DOHH2 (cell line): ENCODE results near the gene CD177.

Experiments used
- H3F3A ChIP-seq: fragments of 200-600 bp; sonication (generic), shearing (Covaris generic); 2 replicates; pipeline ENCODE4 v1.6.0; 2016; ENCODE audit warnings: antibody characterized with exemption, mild to moderate bottlenecking; ENCODE audit not compliant: control insufficient read depth, insufficient read depth
- H3K27ac ChIP-seq: fragments of 200-600 bp; sonication (generic); 2 replicates; pipeline ENCODE4 v1.5.1; 2014; ENCODE audit warnings: low read depth, mild to moderate bottlenecking, low read length, moderate library complexity
- H3K27me3 ChIP-seq: fragments of 200-600 bp; sonication (generic); 2 replicates; pipeline ENCODE4 v1.6.1; 2014; ENCODE audit warnings: mild to moderate bottlenecking, low read length, mixed read lengths; ENCODE audit not compliant: control insufficient read depth
- H3K36me3 ChIP-seq: fragments of 200-600 bp; sonication (generic); 2 replicates; pipeline ENCODE4 v1.6.1; 2014; ENCODE audit warnings: mild to moderate bottlenecking, low read length, moderate library complexity, mixed read lengths; ENCODE audit not compliant: control insufficient read depth
- H3K4me1 ChIP-seq: fragments of 200-600 bp; sonication (generic); 2 replicates; pipeline ENCODE4 v1.6.1; 2014; ENCODE audit warnings: mild to moderate bottlenecking, low read length, mixed read lengths; ENCODE audit not compliant: control insufficient read depth
- H3K4me2 ChIP-seq: fragments of 200-600 bp; sonication (generic); 2 replicates; pipeline ENCODE4 v1.6.0; 2014; ENCODE audit warnings: mild to moderate bottlenecking, low read length, moderate library complexity
- H3K4me3 ChIP-seq: fragments of 200-600 bp; sonication (generic); 2 replicates; pipeline ENCODE4 v1.5.1; 2014; ENCODE audit warnings: mild to moderate bottlenecking, low read length, mixed read lengths
- H3K79me2 ChIP-seq: fragments of 200-600 bp; sonication (generic); 2 replicates; pipeline ENCODE4 v1.6.1; 2014; ENCODE audit warnings: mild to moderate bottlenecking, low read length, mixed read lengths; ENCODE audit not compliant: control insufficient read depth
- H3K9me2 ChIP-seq: fragments of 200-600 bp; sonication (generic); replicated peaks from 2 replicates; pipeline ENCODE4 v1.6.1; 2014; ENCODE audit warnings: mild to moderate bottlenecking, low read length, mixed read lengths; ENCODE audit not compliant: control insufficient read depth
- H3K9me3 ChIP-seq: fragments of 200-600 bp; sonication (generic); 2 replicates; pipeline ENCODE4 v1.6.1; 2014; ENCODE audit warnings: antibody characterized with exemption, low read length, mixed read lengths; ENCODE audit not compliant: control insufficient read depth, insufficient read depth
- H4K20me1 ChIP-seq: fragments of 200-600 bp; sonication (generic); 2 replicates; pipeline ENCODE4 v1.6.0; 2014; ENCODE audit warnings: low read depth, mild to moderate bottlenecking, antibody characterized with exemption, low read length, moderate library complexity; ENCODE audit not compliant: control insufficient read depth, insufficient read depth
- CTCF ChIP-seq: fragments of 200-600 bp; sonication (generic); IDR thresholded peaks from one replicate; pipeline ENCODE4 v1.5.1; 2014; ENCODE audit warnings: antibody characterized with exemption, mild to moderate bottlenecking, low read depth, low read length; ENCODE audit not compliant: poor library complexity, severe bottlenecking
- EZH2phosphoT487 ChIP-seq: fragments of 200-600 bp; sonication (generic); IDR thresholded peaks from 2 replicates; pipeline ENCODE4 v1.6.1; 2017; ENCODE audit warnings: borderline replicate concordance, mild to moderate bottlenecking, antibody characterized with exemption, low read length, moderate library complexity, mixed read lengths

The CD177 gene

GRCh38 chr19:43316591-43317319, 36.7 kb upstream of the CD177 start:
- H3K27ac ChIP-seq, result no peak overlapping the region
- H3K36me3 ChIP-seq, result no peaks in the 10 kb centered on the region
- H3K4me2 ChIP-seq, result no peak overlapping the region
- H3K9me3 ChIP-seq, result no peaks in the 10 kb centered on the region
- no peaks in the 10 kb centered on the region for H3K27me3 ChIP-seq
- H3K4me3 ChIP-seq, result no peak overlapping the region
- TF ChIP-seq EZH2phosphoT487 (no peak), CTCF (no peak)
- H4K20me1 ChIP-seq, result no peaks in the 10 kb centered on the region
- H3K79me2 ChIP-seq, result no peaks in the 10 kb centered on the region
- no peaks in the 10 kb centered on the region for H3K4me1 ChIP-seq
- H3K9me2 ChIP-seq, result no peaks in the 10 kb centered on the region
- H3F3A ChIP-seq, result no peaks in the 10 kb centered on the region

- no peaks in the 10 kb centered on the region for H3K9me3 ChIP-seq
- H4K20me1 ChIP-seq, result no peaks in the 10 kb centered on the region
- no peaks in the 10 kb centered on the region for H3K79me2 ChIP-seq
- H3K9me2 ChIP-seq, result no peaks in the 10 kb centered on the region
- H3F3A ChIP-seq, result no peaks in the 10 kb centered on the region
- H3K4me2 ChIP-seq, result no peak overlapping the region
- H3K27ac ChIP-seq, result no peak overlapping the region
- H3K4me1 ChIP-seq, result no peaks in the 10 kb centered on the region
- H3K36me3 ChIP-seq, result no peaks in the 10 kb centered on the region
- no peak overlapping the region for H3K4me3 ChIP-seq
- H3K27me3 ChIP-seq, result no peaks in the 10 kb centered on the region
- TF ChIP-seq CTCF, result no peak
- no peak for TF ChIP-seq EZH2phosphoT487
Observed at GRCh38 chr19:43318203-43318602, 35.3 kb upstream of the CD177 start.

GRCh38 chr19:43318796-43319314, 34.6 kb upstream of the CD177 start:
- Histone ChIP-seq H3K9me3 (no peaks in the 10 kb centered on the region), H4K20me1 (no peaks in the 10 kb centered on the region), H3K27ac (no peak overlapping the region), H3K27me3 (no peaks in the 10 kb centered on the region), H3K36me3 (no peaks in the 10 kb centered on the region), H3K4me3 (no peak overlapping the region), H3K4me1 (no peaks in the 10 kb centered on the region), H3K9me2 (no peaks in the 10 kb centered on the region), H3K79me2 (no peaks in the 10 kb centered on the region), H3F3A (no peaks in the 10 kb centered on the region), H3K4me2 (no peak overlapping the region)
- TF ChIP-seq EZH2phosphoT487 (no peak), CTCF (no peak)
